T-cell (primary cell): Measurements from ENCODE around the gene CRLF1. TPM values are rescaled to one million over a fixed set of nuclear protein-coding genes. Genes with fewer than 3 reads are reported as not detected.

Source experiments
- ATAC-seq, 4 experiments: fragments of 200-7000 bp in 3 of 4; fragments of 150-1000 bp in 1 of 4; cut with Tn5 transposase; replicated peaks in 1 of 4; 1 replicate in 3 of 4; 2 replicates in 1 of 4; pipeline ENCODE4 v1.10.0; 2021; ENCODE audit warnings: moderate library complexity in 3 of 4, mild to moderate bottlenecking in 2 of 4, moderate number of reproducible peaks in 1 of 4
- CTCF ChIA-PET, 2 donors: fragments of 300-600 bp; sonication (Branson Sonifier 250); formaldehyde crosslinking; loops; one replicate each; lab custom pipeline; 2022; ENCODE audit warnings: antibody characterized with exemption in 2 of 2; lab: Charles Lee
- POLR2A ChIA-PET, 2 donors: fragments of 300-600 bp; sonication (Branson Sonifier 250); formaldehyde crosslinking; loops; one replicate each; lab custom pipeline; 2022; ENCODE audit warnings: antibody characterized with exemption in 2 of 2; lab: Charles Lee
- DNase-seq, 35 experiments: peaks; one replicate each; pipeline versions ENCODE4 v3.0.0 to v3.0.0-alpha.2; 2013 to 2023
- H3K27ac ChIP-seq: one replicate; pipeline ENCODE4 v1.5.1; 2013; ENCODE audit warnings: low read length
- H3K27me3 ChIP-seq, 2 experiments: replicated peaks in 1 of 2; 1 replicate in 1 of 2; 2 replicates in 1 of 2; pipeline versions ENCODE4 v1.6.1 to v1.7.0; 2013; ENCODE audit warnings: low read length in 1 of 2, mixed read lengths in 1 of 2; ENCODE audit not compliant: control insufficient read depth in 2 of 2, insufficient read depth in 2 of 2; ENCODE audit errors: extremely low read depth in 1 of 2
- H3K36me3 ChIP-seq, 2 donors: 1 replicate in 1 of 2; 2 replicates in 1 of 2; pipeline versions ENCODE4 v1.6.1 to v1.7.0; 2013; ENCODE audit warnings: low read length in 1 of 2; ENCODE audit not compliant: control insufficient read depth in 2 of 2, insufficient read depth in 1 of 2; ENCODE audit errors: extremely low read depth in 1 of 2
- H3K4me1 ChIP-seq, 2 experiments: 1 replicate in 1 of 2; 2 replicates in 1 of 2; pipeline versions ENCODE4 v1.6.1 to v1.7.0; 2013; ENCODE audit warnings: low read length in 2 of 2, mixed read lengths in 1 of 2; ENCODE audit not compliant: insufficient read depth in 2 of 2, control insufficient read depth in 1 of 2; ENCODE audit errors: extremely low read depth in 1 of 2
- H3K4me3 ChIP-seq, 2 donors: 1 replicate in 1 of 2; 2 replicates in 1 of 2; pipeline versions ENCODE4 v1.5.1 to v1.7.0; 2013; ENCODE audit warnings: mild to moderate bottlenecking in 2 of 2, low read length in 1 of 2, moderate library complexity in 1 of 2; ENCODE audit not compliant: control insufficient read depth in 1 of 2; ENCODE audit errors: extremely low read depth in 1 of 2
- H3K9me3 ChIP-seq: 2 replicates; pipeline ENCODE4 v1.7.0; 2013
- H3K27ac Mint-ChIP-seq, 2 donors: one replicate each; pipeline ENCODE4 v1.8.0; 2020 to 2021; ENCODE audit warnings: mild to moderate bottlenecking in 2 of 2, mixed read lengths in 2 of 2
- H3K27me3 Mint-ChIP-seq, 2 donors: one replicate each; pipeline ENCODE4 v1.8.0; 2021 to 2022; ENCODE audit warnings: mixed read lengths in 2 of 2
- H3K36me3 Mint-ChIP-seq: one replicate; pipeline ENCODE4 v1.8.0; 2021; ENCODE audit warnings: mixed read lengths
- H3K4me1 Mint-ChIP-seq, 3 donors: one replicate each; pipeline ENCODE4 v1.8.0; 2020 to 2022; ENCODE audit warnings: mixed read lengths in 3 of 3, mild to moderate bottlenecking in 1 of 3
- H3K4me3 Mint-ChIP-seq, 3 donors: one replicate each; pipeline ENCODE4 v1.8.0; 2020 to 2022; ENCODE audit warnings: mild to moderate bottlenecking in 3 of 3, mixed read lengths in 3 of 3, moderate library complexity in 3 of 3
- H3K9me3 Mint-ChIP-seq, 3 donors: one replicate each; pipeline ENCODE4 v1.8.0; 2020 to 2022; ENCODE audit warnings: mixed read lengths in 3 of 3
- WGBS: methylation state at CpG from one replicate; pipeline ENCODE4 v1.1.5; 2013; ENCODE audit warnings: missing lambda C conversion rate; ENCODE audit not compliant: insufficient coverage; 5-methylcytosine and 5-hydroxymethylcytosine counted together
- total RNA-seq, 35 experiments: library from RNA in 6 of 35; stranded (reverse) in 6 of 35; fragments of 120-200 nt in 1 of 35; gene quantifications; one replicate each; pipeline versions ENCODE4 v1.2.1 to v1.2.4 and lab custom pipeline; 2013 to 2026

Gene CRLF1
- total RNA-seq, 5 donors from 2014 or later (not counting 1 experiment from before 2014, with no cell fraction given): 0.56 to 0.73 TPM; not detected in 3

- no peaks in the 10 kb centered on the region for H3K9me3 ChIP-seq
- Mint-ChIP-seq H3K9me3 (no peaks in the 10 kb centered on the region), H3K4me1 (peaks cover 14 to 45% (median 24%) of the 10 kb centered on the region in 3 donors), H3K27ac (no peak overlapping the region), H3K4me3 (no peak overlapping the region), H3K36me3 (peaks cover 5% of the 10 kb centered on the region), H3K27me3 (no peaks in the 10 kb centered on the region)
- ChIA-PET CTCF (no interaction called here), POLR2A (no interaction called here)
- H3K4me1 ChIP-seq: peaks cover 0 to 20% of the 10 kb centered on the region in 2 experiments
- no peak overlapping the region for H3K27ac ChIP-seq
- no peak overlapping the region for H3K4me3 ChIP-seq
- ATAC-seq (no peak), DNase-seq (no peak)
- peaks cover 0 to 8% of the 10 kb centered on the region in 2 donors for H3K36me3 ChIP-seq
- peaks cover 0 to 2% of the 10 kb centered on the region in 2 experiments for H3K27me3 ChIP-seq
- WGBS: 57% methylated on average over 1 of the region's 1 CpG
These were observed 44.7 kb upstream of the CRLF1 start for GRCh38 chr19:18651300-18651699.

GRCh38 chr19:18650468-18651041 is 44.0 kb upstream of the CRLF1 start:
- 92% methylated on average over 34 of the region's 34 CpGs for WGBS
- H3K9me3 ChIP-seq: no peaks in the 10 kb centered on the region
- Mint-ChIP-seq H3K36me3 (peaks cover 5% of the 10 kb centered on the region), H3K27me3 (no peaks in the 10 kb centered on the region), H3K4me3 (no peak overlapping the region), H3K27ac (no peak overlapping the region), H3K9me3 (no peaks in the 10 kb centered on the region), H3K4me1 (peaks cover 14 to 47% (median 22%) of the 10 kb centered on the region in 3 donors)
- DNase-seq: no peak
- ChIA-PET POLR2A (no interaction called here), CTCF (no interaction called here)
- H3K27ac ChIP-seq: no peak overlapping the region
- peaks cover 0 to 2% of the 10 kb centered on the region in 2 experiments for H3K27me3 ChIP-seq
- H3K36me3 ChIP-seq: peaks cover 0 to 8% of the 10 kb centered on the region in 2 donors
- H3K4me1 ChIP-seq: peaks cover 0 to 18% of the 10 kb centered on the region in 2 experiments
- no peak overlapping the region for H3K4me3 ChIP-seq
- no peak for ATAC-seq

GRCh38 chr19:18650021-18650390 is 43.4 kb upstream of the CRLF1 start:
- no peaks in the 10 kb centered on the region for H3K9me3 Mint-ChIP-seq
- H3K27ac ChIP-seq: no peak overlapping the region
- no peak for DNase-seq
- 73% methylated on average over 16 of the region's 17 CpGs for WGBS
- peaks cover 0 to 8% of the 10 kb centered on the region in 2 donors for H3K36me3 ChIP-seq
- H3K4me1 ChIP-seq: peaks cover 0 to 15% of the 10 kb centered on the region in 2 experiments
- no peaks in the 10 kb centered on the region for H3K27me3 Mint-ChIP-seq
- no peak overlapping the region for H3K4me3 ChIP-seq
- peaks cover 14 to 47% (median 20%) of the 10 kb centered on the region in 3 donors for H3K4me1 Mint-ChIP-seq
- ATAC-seq: no peak
- no peaks in the 10 kb centered on the region for H3K9me3 ChIP-seq
- ChIA-PET CTCF (no interaction called here), POLR2A (no interaction called here)
- no peak overlapping the region for H3K27ac Mint-ChIP-seq
- H3K36me3 Mint-ChIP-seq: peaks cover 5% of the 10 kb centered on the region
- peaks cover 0 to 2% of the 10 kb centered on the region in 2 experiments for H3K27me3 ChIP-seq
- peak overlapping the region in 1 of 3 donors; percentile 61 for H3K4me3 Mint-ChIP-seq

GRCh38 chr19:18649371-18650020 is 42.9 kb upstream of the CRLF1 start:
- Histone ChIP-seq H3K36me3 (peaks cover 0 to 6% of the 10 kb centered on the region in 2 donors), H3K27me3 (peaks cover 0 to 2% of the 10 kb centered on the region in 2 experiments), H3K4me1 (peaks cover 0 to 18% of the 10 kb centered on the region in 2 experiments), H3K27ac (no peak overlapping the region), H3K9me3 (no peaks in the 10 kb centered on the region), H3K4me3 (peak overlapping the region in 1 of 2 donors; percentile 17)
- Mint-ChIP-seq H3K4me1 (peaks cover 14 to 45% (median 21%) of the 10 kb centered on the region in 3 donors), H3K36me3 (peaks cover 5% of the 10 kb centered on the region), H3K4me3 (peak overlapping the region in 1 of 3 donors; percentile 61), H3K27ac (no peak overlapping the region), H3K27me3 (no peaks in the 10 kb centered on the region), H3K9me3 (no peaks in the 10 kb centered on the region)
- DNase-seq: peak in 1 of 35 experiments; percentile 22
- 69% methylated on average over 20 of the region's 25 CpGs for WGBS
- CTCF ChIA-PET: no interaction called here
- POLR2A ChIA-PET: interaction anchor here in 1 of 2 donors (0.5 kb wide), 1 partner anchor 124 kb away, joined by 8 read pairs; no protein-coding TSS in a partner anchor
- ATAC-seq: peak in 3 of 4 experiments; percentile 20 to 48 (median 23)

GRCh38 chr19:18648973-18649315 is 42.3 kb upstream of the CRLF1 start:
- H3K4me1 ChIP-seq: peaks cover 0 to 21% of the 10 kb centered on the region in 2 experiments
- no peak overlapping the region for H3K27ac ChIP-seq
- H3K4me3 ChIP-seq: peak overlapping the region in 1 of 2 donors; percentile 17
- DNase-seq (no peak), ATAC-seq (no peak)
- WGBS: 89% methylated on average over 13 of the region's 13 CpGs
- peaks cover 0 to 6% of the 10 kb centered on the region in 2 donors for H3K36me3 ChIP-seq
- Mint-ChIP-seq H3K4me1 (peaks cover 18 to 46% (median 27%) of the 10 kb centered on the region in 3 donors), H3K9me3 (no peaks in the 10 kb centered on the region), H3K4me3 (peak overlapping the region in 1 of 3 donors; percentile 61), H3K36me3 (peaks cover 5% of the 10 kb centered on the region), H3K27me3 (no peaks in the 10 kb centered on the region), H3K27ac (no peak overlapping the region)
- H3K27me3 ChIP-seq: peaks cover 0 to 2% of the 10 kb centered on the region in 2 experiments
- ChIA-PET POLR2A (interaction anchor here in 1 of 2 donors (0.5 kb wide), 1 partner anchor 124 kb away, joined by 8 read pairs; no protein-coding TSS in a partner anchor), CTCF (interaction anchor here in 1 of 2 donors (0.5 kb wide), 1 partner anchor 483 kb away, joined by 3 read pairs; no protein-coding TSS in a partner anchor)
- H3K9me3 ChIP-seq: no peaks in the 10 kb centered on the region

GRCh38 chr19:18647807-18648206 is 41.2 kb upstream of the CRLF1 start:
- ATAC-seq (no peak), DNase-seq (no peak)
- Histone ChIP-seq H3K4me3 (no peak overlapping the region), H3K27me3 (peaks cover 0 to 2% of the 10 kb centered on the region in 2 experiments), H3K4me1 (peaks cover 0 to 21% of the 10 kb centered on the region in 2 experiments), H3K9me3 (no peaks in the 10 kb centered on the region), H3K27ac (no peak overlapping the region), H3K36me3 (peaks cover 0 to 6% of the 10 kb centered on the region in 2 donors)
- Mint-ChIP-seq H3K4me3 (no peak overlapping the region), H3K9me3 (no peaks in the 10 kb centered on the region), H3K27ac (no peak overlapping the region), H3K36me3 (peaks cover 5% of the 10 kb centered on the region), H3K4me1 (peaks cover 19 to 46% (median 29%) of the 10 kb centered on the region in 3 donors), H3K27me3 (no peaks in the 10 kb centered on the region)
- ChIA-PET CTCF (no interaction called here), POLR2A (no interaction called here)
- 95% methylated on average over 10 of the region's 10 CpGs for WGBS
